ENCODE data around the gene EPB41L3.
"Not testable (repeated sequence)": the region's sequence is repeated elsewhere in the genome, so short reads cannot be mapped to it uniquely, and the experiment has no call there.

EPB41L3 gene

GRCh38 chr18:5513947-5514346, 29.9 kb downstream of the EPB41L3 start:
- H3K9ac ChIP-seq (ENCODE audit: low read length), result no peak overlapping the region
- no peak overlapping the region for H3K4me3 ChIP-seq (ENCODE audit: low read length)
- H3K4me1 ChIP-seq (ENCODE audit: low read length), result peaks cover 8% of the 10 kb centered on the region
- no peak overlapping the region for H3K4me2 ChIP-seq (ENCODE audit: low read length)
- H3K9me3 ChIP-seq (ENCODE audit: insufficient read depth, low read length), result no peaks in the 10 kb centered on the region
- TF ChIP-seq, protein P1, sequence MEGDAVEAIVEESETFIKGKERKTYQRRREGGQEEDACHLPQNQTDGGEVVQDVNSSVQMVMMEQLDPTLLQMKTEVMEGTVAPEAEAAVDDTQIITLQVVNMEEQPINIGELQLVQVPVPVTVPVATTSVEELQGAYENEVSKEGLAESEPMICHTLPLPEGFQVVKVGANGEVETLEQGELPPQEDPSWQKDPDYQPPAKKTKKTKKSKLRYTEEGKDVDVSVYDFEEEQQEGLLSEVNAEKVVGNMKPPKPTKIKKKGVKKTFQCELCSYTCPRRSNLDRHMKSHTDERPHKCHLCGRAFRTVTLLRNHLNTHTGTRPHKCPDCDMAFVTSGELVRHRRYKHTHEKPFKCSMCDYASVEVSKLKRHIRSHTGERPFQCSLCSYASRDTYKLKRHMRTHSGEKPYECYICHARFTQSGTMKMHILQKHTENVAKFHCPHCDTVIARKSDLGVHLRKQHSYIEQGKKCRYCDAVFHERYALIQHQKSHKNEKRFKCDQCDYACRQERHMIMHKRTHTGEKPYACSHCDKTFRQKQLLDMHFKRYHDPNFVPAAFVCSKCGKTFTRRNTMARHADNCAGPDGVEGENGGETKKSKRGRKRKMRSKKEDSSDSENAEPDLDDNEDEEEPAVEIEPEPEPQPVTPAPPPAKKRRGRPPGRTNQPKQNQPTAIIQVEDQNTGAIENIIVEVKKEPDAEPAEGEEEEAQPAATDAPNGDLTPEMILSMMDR (IDR thresholded peaks at IDR 0.05; ENCODE audit: low read depth, low read length), result no peak
- TF ChIP-seq EZH2phosphoT487 (IDR thresholded peaks at IDR 0.05; ENCODE audit: low read depth), result no peak
- no peaks in the 10 kb centered on the region for H3K36me3 ChIP-seq (replicated peaks; ENCODE audit: low read depth, low read length)
- H4K20me1 ChIP-seq (ENCODE audit: insufficient read depth, low read length), result no peaks in the 10 kb centered on the region
- H3K79me2 ChIP-seq (ENCODE audit: low read length), result no peaks in the 10 kb centered on the region
- no peak overlapping the region for H3K27ac ChIP-seq (ENCODE audit: low read length)
- H3K27me3 ChIP-seq (ENCODE audit: low read depth, low read length), result no peaks in the 10 kb centered on the region
- H2AFZ ChIP-seq (ENCODE audit: low read depth, low read length), result no peak overlapping the region

GRCh38 chr18:5512176-5512575, 31.6 kb downstream of the EPB41L3 start:
- Histone ChIP-seq H3K27ac (ENCODE audit: low read length) (no peak overlapping the region), H4K20me1 (ENCODE audit: insufficient read depth, low read length) (no peaks in the 10 kb centered on the region), H3K4me3 (ENCODE audit: low read length) (no peak overlapping the region), H3K4me2 (ENCODE audit: low read length) (no peak overlapping the region), H3K9me3 (ENCODE audit: insufficient read depth, low read length) (no peaks in the 10 kb centered on the region), H2AFZ (ENCODE audit: low read depth, low read length) (no peak overlapping the region), H3K4me1 (ENCODE audit: low read length) (peaks cover 8% of the 10 kb centered on the region), H3K79me2 (ENCODE audit: low read length) (no peaks in the 10 kb centered on the region), H3K27me3 (ENCODE audit: low read depth, low read length) (no peaks in the 10 kb centered on the region), H3K36me3 (replicated peaks; ENCODE audit: low read depth, low read length) (no peaks in the 10 kb centered on the region), H3K9ac (ENCODE audit: low read length) (no peak overlapping the region)
- TF ChIP-seq EZH2phosphoT487 (IDR thresholded peaks at IDR 0.05; ENCODE audit: low read depth), result no peak
- TF ChIP-seq, protein P1 (IDR thresholded peaks at IDR 0.05; ENCODE audit: low read depth, low read length), result no peak

DNA sequence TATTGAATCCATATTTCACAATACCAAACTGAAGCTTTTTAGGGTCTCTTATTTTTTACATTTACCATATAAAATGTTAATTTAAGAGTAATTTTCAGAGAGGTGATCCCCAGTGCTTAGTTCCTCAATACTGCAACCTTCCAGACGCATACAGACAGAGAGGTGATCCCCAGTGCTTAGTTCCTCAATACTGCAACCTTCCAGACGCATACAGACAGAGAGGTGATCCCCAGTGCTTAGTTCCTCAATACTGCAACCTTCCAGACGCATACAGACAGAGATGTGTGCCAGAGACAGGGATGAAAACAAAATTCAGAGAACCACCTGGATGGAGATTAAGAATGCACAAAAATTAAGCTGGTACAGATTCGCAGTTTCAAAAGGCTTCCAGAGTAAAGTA, 32.3 kb downstream of the EPB41L3 start:
- not testable (repeated sequence) for H3K4me2 ChIP-seq (ENCODE audit: low read length); H3K9ac ChIP-seq (ENCODE audit: low read length); H3K79me2 ChIP-seq (ENCODE audit: low read length); H3K4me1 ChIP-seq (ENCODE audit: low read length); H3K27ac ChIP-seq (ENCODE audit: low read length); H4K20me1 ChIP-seq (ENCODE audit: insufficient read depth, low read length); H3K9me3 ChIP-seq (ENCODE audit: insufficient read depth, low read length); H2AFZ ChIP-seq (ENCODE audit: low read depth, low read length); H3K4me3 ChIP-seq (ENCODE audit: low read length); H3K27me3 ChIP-seq (ENCODE audit: low read depth, low read length); H3K36me3 ChIP-seq (replicated peaks; ENCODE audit: low read depth, low read length)

- Histone ChIP-seq H3K4me2 (ENCODE audit: low read length) (no peak overlapping the region), H3K27ac (ENCODE audit: low read length) (no peak overlapping the region), H3K9ac (ENCODE audit: low read length) (no peak overlapping the region), H2AFZ (ENCODE audit: low read depth, low read length) (no peak overlapping the region), H3K9me3 (ENCODE audit: insufficient read depth, low read length) (no peaks in the 10 kb centered on the region), H4K20me1 (ENCODE audit: insufficient read depth, low read length) (no peaks in the 10 kb centered on the region), H3K36me3 (replicated peaks; ENCODE audit: low read depth, low read length) (no peaks in the 10 kb centered on the region), H3K79me2 (ENCODE audit: low read length) (no peaks in the 10 kb centered on the region), H3K4me3 (ENCODE audit: low read length) (no peak overlapping the region), H3K4me1 (ENCODE audit: low read length) (peaks cover 3% of the 10 kb centered on the region), H3K27me3 (ENCODE audit: low read depth, low read length) (no peaks in the 10 kb centered on the region)
- TF ChIP-seq, protein P1 (IDR thresholded peaks at IDR 0.05; ENCODE audit: low read depth, low read length), result no peak
These were observed 33.5 kb downstream of the EPB41L3 start for GRCh38 chr18:5510135-5510846.

All from OCI-LY3 (cell line).